Lower leg skin (tissue), 3 donors: ENCODE data around the gene LMF1.

ENCODE experiments used
- POLR2A ChIP-seq, 2 donors: fragments of 450-650 bp; IDR thresholded peaks; one replicate each; pipeline ENCODE4 v1.6.1; 2016 to 2017; ENCODE audit warnings: antibody characterized with exemption in 2 of 2, mild to moderate bottlenecking in 1 of 2, moderate library complexity in 1 of 2
- TF ChIP-seq, protein P1 (sequence below), 3 donors: fragments of 450-650 bp; IDR thresholded peaks; one replicate each; pipeline ENCODE4 v1.5.1; 2016; ENCODE audit warnings: antibody characterized with exemption in 3 of 3, mild to moderate bottlenecking in 3 of 3, moderate library complexity in 2 of 3

DNA sequence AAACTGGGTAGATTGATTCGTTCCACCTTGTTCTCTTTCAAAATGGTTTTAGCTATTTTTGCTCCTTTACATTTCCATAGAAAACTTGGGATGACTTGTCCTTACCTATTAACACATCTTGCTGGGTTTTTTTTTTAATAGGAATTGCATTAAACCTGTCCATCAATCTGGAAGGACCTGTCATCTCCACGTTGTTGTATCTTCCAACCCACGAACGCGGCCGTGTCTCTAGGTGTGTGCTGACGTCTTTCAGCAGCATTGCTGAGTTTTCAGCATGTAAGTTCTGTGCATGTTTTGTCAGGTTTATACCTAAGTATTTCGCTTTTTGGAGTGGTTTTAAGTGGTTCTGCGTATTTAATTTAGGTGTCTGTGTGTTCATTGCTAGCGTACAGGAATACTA, 109.9 kb downstream of the LMF1 start:
- TF ChIP-seq POLR2A (IDR thresholded peaks at IDR 0.05), result no peak
- TF ChIP-seq, protein P1, sequence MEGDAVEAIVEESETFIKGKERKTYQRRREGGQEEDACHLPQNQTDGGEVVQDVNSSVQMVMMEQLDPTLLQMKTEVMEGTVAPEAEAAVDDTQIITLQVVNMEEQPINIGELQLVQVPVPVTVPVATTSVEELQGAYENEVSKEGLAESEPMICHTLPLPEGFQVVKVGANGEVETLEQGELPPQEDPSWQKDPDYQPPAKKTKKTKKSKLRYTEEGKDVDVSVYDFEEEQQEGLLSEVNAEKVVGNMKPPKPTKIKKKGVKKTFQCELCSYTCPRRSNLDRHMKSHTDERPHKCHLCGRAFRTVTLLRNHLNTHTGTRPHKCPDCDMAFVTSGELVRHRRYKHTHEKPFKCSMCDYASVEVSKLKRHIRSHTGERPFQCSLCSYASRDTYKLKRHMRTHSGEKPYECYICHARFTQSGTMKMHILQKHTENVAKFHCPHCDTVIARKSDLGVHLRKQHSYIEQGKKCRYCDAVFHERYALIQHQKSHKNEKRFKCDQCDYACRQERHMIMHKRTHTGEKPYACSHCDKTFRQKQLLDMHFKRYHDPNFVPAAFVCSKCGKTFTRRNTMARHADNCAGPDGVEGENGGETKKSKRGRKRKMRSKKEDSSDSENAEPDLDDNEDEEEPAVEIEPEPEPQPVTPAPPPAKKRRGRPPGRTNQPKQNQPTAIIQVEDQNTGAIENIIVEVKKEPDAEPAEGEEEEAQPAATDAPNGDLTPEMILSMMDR (IDR thresholded peaks at IDR 0.05), result no peak
